ENCODE data around the gene P2RY12. TPM values are rescaled to one million over a fixed set of nuclear protein-coding genes. Genes with fewer than 3 reads are reported as not detected.
"Not testable (repeated sequence)": the region's sequence is repeated elsewhere in the genome, so short reads cannot be mapped to it uniquely, and the experiment has no call there.

P2RY12 gene
- total RNA-seq, 1 experiment from 2014 or later, result not detected

GRCh38 chr3:151403246-151403645 is 18.7 kb upstream of the P2RY12 start:
- Histone ChIP-seq H3K36me3 (no peaks in the 10 kb centered on the region), H3K27me3 (no peaks in the 10 kb centered on the region), H3K9me3 (replicated peaks) (no peaks in the 10 kb centered on the region), H3K4me3 (no peak overlapping the region), H3K27ac (no peak overlapping the region), H3K4me1 (no peaks in the 10 kb centered on the region; the same call in 1 of the 2 replicates)
- no peak for DNase-seq

DNA sequence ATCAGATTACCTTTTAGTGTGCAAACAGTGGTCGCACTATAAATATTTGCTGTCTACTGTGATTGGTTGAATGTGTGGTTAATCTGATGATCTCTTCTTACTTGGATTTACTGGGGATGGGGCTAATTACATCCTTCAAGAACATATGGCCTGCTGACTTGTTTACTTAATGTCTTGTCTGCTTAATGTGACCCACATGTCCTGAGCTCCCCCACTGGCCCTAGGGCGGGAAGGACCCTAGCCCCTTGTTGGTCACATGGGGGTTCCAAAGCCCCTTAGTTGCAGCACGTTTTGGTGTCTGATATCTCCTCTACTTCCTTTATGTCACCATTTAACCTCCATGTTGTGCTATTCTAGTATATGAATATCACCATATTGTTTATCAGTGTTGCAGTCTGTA is 17.8 kb upstream of the P2RY12 start:
- Histone ChIP-seq H3K27ac (no peak overlapping the region), H3K9me3 (replicated peaks) (no peaks in the 10 kb centered on the region), H3K36me3 (no peaks in the 10 kb centered on the region), H3K27me3 (no peaks in the 10 kb centered on the region), H3K4me1 (no peaks in the 10 kb centered on the region; the same call in 1 of the 2 replicates), H3K4me3 (no peak overlapping the region)
- DNase-seq, result no peak

GRCh38 chr3:151400341-151400740 is 15.8 kb upstream of the P2RY12 start:
- Histone ChIP-seq H3K4me1 (no peaks in the 10 kb centered on the region; the same call in 1 of the 2 replicates), H3K36me3 (no peaks in the 10 kb centered on the region), H3K27ac (no peak overlapping the region), H3K4me3 (no peak overlapping the region), H3K9me3 (replicated peaks) (no peaks in the 10 kb centered on the region), H3K27me3 (no peaks in the 10 kb centered on the region)
- no peak for DNase-seq

GRCh38 chr3:151398895-151399294 is 14.3 kb upstream of the P2RY12 start:
- Histone ChIP-seq H3K27me3 (no peaks in the 10 kb centered on the region), H3K9me3 (replicated peaks) (no peaks in the 10 kb centered on the region), H3K27ac (no peak overlapping the region), H3K4me1 (no peaks in the 10 kb centered on the region), H3K4me3 (no peak overlapping the region), H3K36me3 (no peaks in the 10 kb centered on the region)
- DNase-seq, result no peak

GRCh38 chr3:151395806-151396205 is 11.3 kb upstream of the P2RY12 start:
- no peaks in the 10 kb centered on the region for H3K27me3 ChIP-seq
- H3K27ac ChIP-seq, result no peak overlapping the region
- DNase-seq, result no peak
- no peaks in the 10 kb centered on the region for H3K4me1 ChIP-seq
- no peaks in the 10 kb centered on the region for H3K9me3 ChIP-seq (replicated peaks)
- no peaks in the 10 kb centered on the region for H3K36me3 ChIP-seq
- no peak overlapping the region for H3K4me3 ChIP-seq

GRCh38 chr3:151394611-151395010 is 10.1 kb upstream of the P2RY12 start:
- no peaks in the 10 kb centered on the region for H3K27me3 ChIP-seq
- H3K4me3 ChIP-seq, result no peak overlapping the region
- no peaks in the 10 kb centered on the region for H3K36me3 ChIP-seq
- no peaks in the 10 kb centered on the region for H3K4me1 ChIP-seq
- H3K9me3 ChIP-seq (replicated peaks), result no peaks in the 10 kb centered on the region
- DNase-seq, result no peak
- no peak overlapping the region for H3K27ac ChIP-seq

- Histone ChIP-seq H3K4me1 (no peaks in the 10 kb centered on the region), H3K27ac (no peak overlapping the region), H3K4me3 (no peak overlapping the region), H3K27me3 (no peaks in the 10 kb centered on the region), H3K9me3 (replicated peaks) (no peaks in the 10 kb centered on the region), H3K36me3 (no peaks in the 10 kb centered on the region)
- no peak for DNase-seq
Measured at GRCh38 chr3:151393941-151394340, 9.4 kb upstream of the P2RY12 start.

GRCh38 chr3:151393146-151393830 is 8.7 kb upstream of the P2RY12 start:
- Histone ChIP-seq H3K27ac (no peak overlapping the region), H3K9me3 (replicated peaks) (no peaks in the 10 kb centered on the region), H3K4me3 (no peak overlapping the region), H3K4me1 (no peaks in the 10 kb centered on the region), H3K36me3 (no peaks in the 10 kb centered on the region), H3K27me3 (no peaks in the 10 kb centered on the region)
- DNase-seq, result no peak

DNA sequence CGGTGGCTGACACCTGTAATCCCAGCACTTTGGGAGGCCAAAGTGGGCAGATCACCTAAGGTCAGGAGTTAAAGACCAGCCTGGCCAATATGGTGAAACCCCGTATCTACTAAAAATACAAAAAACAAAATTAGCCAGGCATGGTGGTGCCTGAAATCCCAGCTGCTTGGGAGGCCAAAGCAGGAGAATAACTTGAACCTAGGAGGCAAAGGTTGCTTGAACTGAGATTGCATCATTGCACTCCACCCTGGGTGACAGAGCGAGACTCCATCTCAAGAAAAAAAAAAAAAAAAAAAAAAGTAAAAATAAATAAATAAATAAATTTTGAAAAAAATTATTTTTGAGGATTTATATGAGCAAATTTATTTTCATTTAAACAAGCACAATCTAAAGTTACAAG is 7.6 kb upstream of the P2RY12 start:
- H3K4me3 ChIP-seq; DNase-seq; H3K9me3 ChIP-seq (replicated peaks); H3K27me3 ChIP-seq; H3K27ac ChIP-seq; H3K4me1 ChIP-seq; H3K36me3 ChIP-seq: not testable (repeated sequence)

- H3K36me3 ChIP-seq, result no peaks in the 10 kb centered on the region
- DNase-seq, result no peak
- no peaks in the 10 kb centered on the region for H3K4me1 ChIP-seq
- H3K4me3 ChIP-seq, result no peak overlapping the region
- no peaks in the 10 kb centered on the region for H3K27me3 ChIP-seq
- no peak overlapping the region for H3K27ac ChIP-seq
- H3K9me3 ChIP-seq (replicated peaks), result no peaks in the 10 kb centered on the region
Measured at GRCh38 chr3:151391720-151392119, 7.2 kb upstream of the P2RY12 start.

DNA sequence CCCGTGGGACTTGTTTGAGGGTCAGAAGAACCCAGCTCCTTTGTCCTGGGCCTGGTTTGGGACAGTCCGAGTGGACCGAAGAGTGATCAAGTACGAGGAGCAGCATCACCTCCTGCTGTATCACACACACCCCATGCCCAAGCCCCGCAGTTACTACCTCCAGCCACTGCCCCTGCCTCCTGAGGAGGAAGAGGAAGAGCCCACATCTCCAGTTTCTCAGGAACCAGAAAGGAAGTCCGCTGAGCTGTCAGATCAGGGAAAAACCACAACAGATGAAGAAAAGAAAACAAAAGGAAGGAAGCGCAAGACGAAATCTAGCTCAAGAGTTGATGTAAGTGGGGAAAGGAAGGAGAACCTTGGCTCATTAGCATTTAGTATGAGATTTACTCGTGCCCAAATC is 3.3 kb upstream of the P2RY12 start:
- no peaks in the 10 kb centered on the region for H3K27me3 ChIP-seq
- DNase-seq, result no peak
- H3K4me3 ChIP-seq, result no peak overlapping the region
- H3K36me3 ChIP-seq, result no peaks in the 10 kb centered on the region
- H3K27ac ChIP-seq, result no peak overlapping the region
- no peaks in the 10 kb centered on the region for H3K9me3 ChIP-seq (replicated peaks)
- no peaks in the 10 kb centered on the region for H3K4me1 ChIP-seq

DNA sequence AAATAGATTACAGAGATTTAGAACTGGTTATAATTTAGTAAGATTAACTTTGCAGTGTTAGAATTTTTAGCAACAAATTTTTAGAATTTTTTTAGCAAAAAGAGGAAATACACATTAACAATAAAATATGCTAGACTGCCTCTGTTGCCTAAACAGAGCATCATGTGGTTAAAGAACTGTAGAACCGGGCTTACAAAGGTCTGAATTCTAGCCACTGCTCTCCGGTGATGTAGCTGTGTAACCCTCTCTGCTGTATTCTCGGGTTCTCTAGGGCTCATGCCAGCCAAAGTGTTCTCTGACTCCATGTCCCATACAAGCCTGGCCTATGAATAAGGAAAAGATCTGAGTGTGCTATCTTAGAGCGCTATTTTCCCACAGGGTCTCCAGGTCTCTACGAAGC is 2.9 kb upstream of the P2RY12 start:
- Histone ChIP-seq H3K36me3 (no peaks in the 10 kb centered on the region), H3K4me3 (no peak overlapping the region), H3K27me3 (no peaks in the 10 kb centered on the region), H3K27ac (no peak overlapping the region), H3K9me3 (replicated peaks) (no peaks in the 10 kb centered on the region), H3K4me1 (no peaks in the 10 kb centered on the region)
- DNase-seq, result no peak

GRCh38 chr3:151386056-151386455 is 1.5 kb upstream of the P2RY12 start:
- Histone ChIP-seq H3K27me3 (no peaks in the 10 kb centered on the region), H3K9me3 (replicated peaks) (no peaks in the 10 kb centered on the region), H3K27ac (no peak overlapping the region), H3K4me1 (no peaks in the 10 kb centered on the region), H3K36me3 (no peaks in the 10 kb centered on the region), H3K4me3 (no peak overlapping the region)
- DNase-seq, result no peak

DNA sequence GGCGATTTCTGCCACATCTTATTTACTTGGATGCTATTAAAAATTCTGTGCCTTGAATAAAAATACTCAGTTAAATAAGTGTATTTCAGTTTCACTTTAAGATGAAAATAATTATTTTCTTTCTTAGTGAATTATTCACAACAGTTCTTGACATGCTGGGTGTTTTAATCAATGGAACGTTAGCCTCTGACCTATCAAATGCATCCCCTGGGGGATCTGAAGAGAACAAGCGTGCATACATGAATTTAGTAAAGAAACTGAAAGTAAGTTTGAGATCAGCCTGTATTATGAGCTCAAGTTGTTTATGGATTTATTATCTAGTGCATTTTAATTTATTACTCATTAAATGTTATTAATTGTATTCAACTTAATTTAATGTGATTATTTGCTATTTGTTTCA is 597 bp downstream of the P2RY12 start:
- H3K4me3 ChIP-seq, result no peak overlapping the region
- DNase-seq, result no peak

DNA sequence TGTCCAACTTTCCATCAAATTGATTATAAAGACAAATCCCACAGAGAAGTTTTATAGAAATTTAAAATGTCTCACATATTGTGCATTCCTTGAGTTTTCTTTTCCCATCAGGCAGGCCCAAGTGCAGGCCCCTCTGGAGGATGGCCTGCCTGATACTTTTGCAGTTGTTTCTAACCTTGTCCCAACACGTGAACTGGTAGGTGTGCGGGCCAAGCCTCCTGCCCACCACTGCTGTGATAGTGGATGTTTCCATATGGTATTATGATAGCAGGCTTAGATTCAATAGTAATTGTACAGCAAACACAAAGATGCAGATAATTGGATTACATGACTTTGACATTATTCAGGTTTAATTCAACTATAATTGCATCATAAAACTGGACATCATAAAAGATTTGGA is 1.4 kb downstream of the P2RY12 start:
- Histone ChIP-seq H3K9me3 (replicated peaks) (no peaks in the 10 kb centered on the region), H3K4me3 (no peak overlapping the region), H3K4me1 (no peaks in the 10 kb centered on the region), H3K27ac (no peak overlapping the region), H3K27me3 (no peaks in the 10 kb centered on the region), H3K36me3 (no peaks in the 10 kb centered on the region)
- no peak for DNase-seq

More for the DNA sequence above, 597 bp downstream of the P2RY12 start:
- Histone ChIP-seq H3K4me1 (no peaks in the 10 kb centered on the region), H3K27me3 (no peaks in the 10 kb centered on the region), H3K27ac (no peak overlapping the region), H3K9me3 (replicated peaks) (no peaks in the 10 kb centered on the region), H3K36me3 (no peaks in the 10 kb centered on the region)

DNA sequence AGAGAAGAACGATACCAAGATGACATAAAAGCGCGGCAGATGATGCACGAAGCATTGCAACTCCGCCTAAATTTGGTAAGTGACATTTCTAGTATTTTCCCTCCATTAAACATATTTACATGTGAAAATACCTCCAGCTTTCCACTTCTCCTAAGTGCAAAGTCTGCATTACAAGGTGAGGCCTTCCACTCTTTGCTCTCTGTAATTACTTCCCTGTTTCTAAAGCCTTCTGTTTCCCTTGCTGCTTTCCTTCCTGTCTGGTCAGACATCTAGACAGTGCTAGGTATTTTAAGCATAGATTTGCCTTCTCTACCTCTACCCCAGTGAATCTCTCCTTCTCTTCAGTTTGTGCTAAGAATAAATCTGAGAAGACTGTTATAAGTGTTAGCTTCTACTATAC is 1.9 kb downstream of the P2RY12 start:
- H3K9me3 ChIP-seq (replicated peaks), result no peaks in the 10 kb centered on the region
- H3K27me3 ChIP-seq, result no peaks in the 10 kb centered on the region
- no peak for DNase-seq
- H3K4me1 ChIP-seq, result no peaks in the 10 kb centered on the region
- no peak overlapping the region for H3K27ac ChIP-seq
- no peaks in the 10 kb centered on the region for H3K36me3 ChIP-seq
- H3K4me3 ChIP-seq, result no peak overlapping the region

All from SJCRH30 (cell line).